Testis (tissue), 2 donors: ENCODE data around the gene NID1.

Source experiments
- CTCF ChIP-seq, 3 experiments: fragments of 450-650 bp in 2 of 3; fragments of 200-600 bp in 1 of 3; sonication (generic) in 1 of 3; IDR thresholded peaks; one replicate each; pipeline ENCODE4 v1.5.1; 2016 to 2019; ENCODE audit warnings: antibody characterized with exemption in 3 of 3, mild to moderate bottlenecking in 2 of 3, moderate library complexity in 1 of 3
- POLR2A ChIP-seq: fragments of 450-650 bp; IDR thresholded peaks from one replicate; pipeline ENCODE4 v1.6.1; 2017; ENCODE audit warnings: antibody characterized with exemption, mild to moderate bottlenecking, moderate library complexity

GRCh38 chr1:235952950-235953615 is 111.8 kb downstream of the NID1 start:
- TF ChIP-seq CTCF (IDR thresholded peaks at IDR 0.05): no peak
- no peak for TF ChIP-seq POLR2A
